Stimulated activated CD8-positive, alpha-beta memory T cell treated with anti-CD3 and anti-CD28 coated beads, Interleukin-12 subunit alpha, Interleukin-12 subunit beta, amount 100 ng/mL, for 4 hours (primary cell): Measurements from ENCODE around the gene RTL10.

ENCODE experiments used
- DNase-seq: peaks from one replicate; pipeline ENCODE4 v3.0.0-alpha.2; 2020; ENCODE audit warnings: low read depth

The RTL10 gene

GRCh38 chr22:19854778-19855503 lies at the start of gene RTL10, which contains the start of gene GNB1L:
RTL10 (minus strand) TSS chr22:19854874; CDS start chr22:19852261, 2,613 bp downstream.
GNB1L (minus strand) TSS chr22:19854874; CDS start chr22:19821355, 33,519 bp downstream.
- peak; percentile 94 for DNase-seq

- no peak for DNase-seq
Observed at GRCh38 chr22:19904174-19904856, 49.6 kb upstream of the RTL10 start.

- DNase-seq = no peak
Observed at GRCh38 chr22:19903513-19903912, 48.8 kb upstream of the RTL10 start.

- DNase-seq = no peak
Observed at GRCh38 chr22:19903031-19903430, 48.4 kb upstream of the RTL10 start.

GRCh38 chr22:19902245-19902715 lies 47.6 kb upstream of the RTL10 start:
- DNase-seq = no peak

- DNase-seq = no peak
Observed at GRCh38 chr22:19901577-19902244, 47.0 kb upstream of the RTL10 start.

GRCh38 chr22:19900707-19901436 lies 46.2 kb upstream of the RTL10 start:
- DNase-seq = no peak

- DNase-seq = no peak
Observed at GRCh38 chr22:19898831-19899567, 44.3 kb upstream of the RTL10 start.

- DNase-seq = no peak
Observed at GRCh38 chr22:19898145-19898544, 43.5 kb upstream of the RTL10 start.

- no peak for DNase-seq
Observed at GRCh38 chr22:19897726-19898125, 43.1 kb upstream of the RTL10 start.

- DNase-seq = no peak
Observed at GRCh38 chr22:19896665-19897355, 42.1 kb upstream of the RTL10 start.

GRCh38 chr22:19895160-19895849 lies 40.6 kb upstream of the RTL10 start:
- DNase-seq = no peak

- DNase-seq = no peak
Observed at GRCh38 chr22:19893363-19893762, 38.7 kb upstream of the RTL10 start.

GRCh38 chr22:19892925-19893324 lies 38.3 kb upstream of the RTL10 start:
- DNase-seq = no peak

- peak; percentile 17 for DNase-seq
Observed at GRCh38 chr22:19892257-19892879, 37.7 kb upstream of the RTL10 start.

- DNase-seq = peak; percentile 69
Observed at GRCh38 chr22:19891317-19892256, 36.9 kb upstream of the RTL10 start.

GRCh38 chr22:19890502-19891316 lies 36.0 kb upstream of the RTL10 start:
- no peak for DNase-seq

GRCh38 chr22:19889951-19890350 lies 35.3 kb upstream of the RTL10 start:
- no peak for DNase-seq
